Endometrial microvascular endothelial cells (primary cell): Measurements from ENCODE around the gene PDE3B. TPM values are rescaled to one million over a fixed set of nuclear protein-coding genes. Genes with fewer than 3 reads are reported as not detected.
"Not testable (repeated sequence)": the region's sequence is repeated elsewhere in the genome, so short reads cannot be mapped to it uniquely, and the experiment has no call there.

Source experiments
- in situ Hi-C: cut with HindIII; loops from 2 replicates; pipeline ENCODE4 v1.10.0; 2017; ENCODE audit warnings: low sequenced_read_pairs, low pct_unique_long_range_greater_than_20kb; ENCODE audit errors: inconsistent ontology term
- total RNA-seq: library from RNA; depleted of rRNA; stranded (reverse); fragments of >200 nt; gene quantifications from one replicate; pipeline ENCODE4 v1.2.3, GENCODE V29; 2015; ENCODE audit errors: inconsistent ontology term

Gene PDE3B
- total RNA-seq, 1 donor from 2014 or later: 1.7 TPM

DNA sequence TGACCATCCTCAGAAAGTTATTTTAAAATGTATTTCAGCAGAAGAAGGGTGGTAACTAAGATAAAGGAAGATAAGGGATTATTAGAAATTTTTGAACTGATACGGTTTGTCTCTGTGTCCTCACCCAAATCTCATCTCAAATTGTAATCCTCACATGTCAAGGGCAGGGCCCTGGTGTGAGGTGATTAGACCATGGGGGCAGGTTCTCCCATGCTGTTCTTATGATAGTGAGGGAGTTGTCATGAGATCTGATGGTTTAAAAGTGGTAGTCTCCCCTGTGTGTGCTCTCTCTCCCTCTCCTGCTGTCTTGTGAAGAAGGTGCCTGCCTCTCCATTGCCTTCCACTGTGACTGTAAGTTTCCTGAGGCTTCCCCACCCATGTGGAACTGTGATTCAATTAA lies 212.3 kb downstream of the PDE3B start:
- in situ Hi-C loops: no loop called here

DNA sequence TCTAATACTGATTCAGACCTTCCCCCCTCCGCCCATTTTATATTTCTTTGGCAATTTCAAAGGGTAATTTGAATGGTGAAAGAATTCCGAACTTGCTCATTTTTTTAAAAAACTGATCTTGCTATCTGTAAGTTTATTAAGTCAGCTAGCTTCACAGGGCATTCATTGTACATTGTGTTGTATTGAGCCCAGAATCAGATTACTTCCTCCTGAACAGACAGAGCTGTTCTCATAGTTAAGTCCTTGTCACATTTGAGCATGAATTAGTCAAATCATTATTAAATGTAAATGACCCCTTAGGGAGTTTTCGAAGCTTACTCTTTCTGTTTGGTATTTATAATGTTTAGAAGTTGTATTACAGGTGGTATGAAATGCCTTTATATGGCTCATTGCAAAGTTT lies 214.0 kb downstream of the PDE3B start:
- in situ Hi-C loops: no loop called here

DNA sequence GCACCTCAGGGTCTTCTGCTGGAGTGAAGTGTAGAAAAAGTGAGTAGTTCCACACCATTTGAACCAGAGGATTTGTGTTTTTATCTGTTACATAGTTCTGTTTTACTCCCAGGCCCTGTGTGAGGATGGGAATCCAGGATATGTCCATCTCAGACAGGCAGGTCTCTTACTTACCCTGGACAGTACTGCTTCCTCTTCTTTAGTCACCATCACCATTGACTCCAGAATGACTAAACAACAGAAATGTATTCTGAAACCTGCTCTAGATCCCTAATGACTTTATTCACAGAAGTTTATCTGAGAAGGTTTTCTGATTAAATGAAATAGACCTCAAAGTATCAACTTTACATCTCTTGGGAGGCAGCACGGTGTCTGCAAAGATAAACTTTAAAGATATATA lies 214.8 kb downstream of the PDE3B start:
- in situ Hi-C loops: no loop called here

DNA sequence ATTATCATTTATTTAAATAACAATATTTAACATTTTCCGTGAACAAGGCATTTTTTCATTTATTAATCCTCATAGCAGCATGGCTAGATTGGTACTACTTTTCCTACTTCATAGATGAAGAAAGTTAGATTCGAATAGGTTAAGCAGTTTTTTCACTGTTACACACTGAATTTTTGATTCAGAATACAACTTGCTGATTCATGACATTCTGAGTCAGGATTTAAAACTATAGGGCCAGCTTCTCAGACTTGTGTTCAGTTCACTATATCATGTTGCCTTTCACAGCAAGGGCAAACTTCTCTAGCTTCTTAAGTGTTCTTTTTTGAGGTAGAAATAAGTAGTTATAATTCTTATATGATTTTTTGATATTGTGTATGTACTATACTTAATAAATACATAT lies 216.9 kb downstream of the PDE3B start:
- in situ Hi-C loops: no loop called here

DNA sequence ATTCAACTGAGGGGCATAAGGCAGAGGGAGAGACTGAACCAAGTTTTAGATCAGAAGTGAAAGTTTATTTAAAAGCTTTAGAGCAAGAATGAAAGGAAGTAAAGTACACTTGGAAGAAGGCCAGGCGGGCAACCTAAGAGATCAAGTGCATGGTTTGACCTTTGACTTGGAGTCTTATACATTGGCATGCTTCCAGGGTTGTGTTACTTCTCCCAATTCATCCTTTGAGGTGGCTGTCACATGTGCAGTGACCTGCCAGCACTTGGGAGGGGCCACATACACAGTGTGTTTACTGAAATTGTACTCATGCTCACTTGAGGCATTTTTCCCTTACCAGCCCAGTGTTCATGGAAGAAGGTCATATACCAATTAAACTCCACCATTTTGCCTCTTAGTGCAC lies 218.1 kb downstream of the PDE3B start:
- in situ Hi-C loops: no loop called here

DNA sequence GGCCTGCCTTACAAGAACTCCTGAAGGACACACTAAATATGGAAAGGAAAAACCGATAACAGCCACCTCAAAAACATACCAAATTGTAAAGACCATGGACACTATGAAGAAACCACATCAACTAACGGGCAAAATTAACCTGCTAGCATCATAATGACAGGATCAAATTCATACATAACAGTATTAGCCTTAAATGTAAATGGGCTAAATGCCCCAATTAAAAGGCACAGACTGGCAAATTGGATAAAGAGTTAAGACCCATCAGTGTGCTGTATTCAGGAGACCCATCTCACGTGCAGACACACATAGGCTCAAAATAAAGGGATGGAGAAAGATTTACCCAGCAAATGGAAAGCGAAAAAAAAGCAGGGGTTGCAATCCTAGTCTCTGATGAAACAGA lies 220.2 kb downstream of the PDE3B start:
- in situ Hi-C loops: not testable (repeated sequence)

DNA sequence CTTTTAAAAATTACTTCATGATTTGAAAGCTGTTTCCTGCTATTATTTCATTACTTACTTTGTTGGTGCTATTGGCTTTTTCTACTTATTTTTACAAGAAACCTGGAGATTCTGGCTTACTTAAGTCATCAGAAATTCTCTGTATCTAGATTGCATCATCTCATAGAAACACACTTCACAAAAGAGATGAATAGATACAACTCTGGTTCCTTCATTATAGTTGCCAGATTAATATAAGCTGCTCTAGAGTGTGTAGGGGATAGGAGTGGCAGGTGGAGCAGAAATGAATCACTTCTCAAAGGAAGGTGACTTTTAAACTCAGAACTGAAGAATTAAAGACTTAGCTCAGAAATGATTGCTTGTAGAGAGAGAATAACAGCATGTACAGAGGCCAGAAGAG lies 228.4 kb downstream of the PDE3B start:
- in situ Hi-C loops: no loop called here

DNA sequence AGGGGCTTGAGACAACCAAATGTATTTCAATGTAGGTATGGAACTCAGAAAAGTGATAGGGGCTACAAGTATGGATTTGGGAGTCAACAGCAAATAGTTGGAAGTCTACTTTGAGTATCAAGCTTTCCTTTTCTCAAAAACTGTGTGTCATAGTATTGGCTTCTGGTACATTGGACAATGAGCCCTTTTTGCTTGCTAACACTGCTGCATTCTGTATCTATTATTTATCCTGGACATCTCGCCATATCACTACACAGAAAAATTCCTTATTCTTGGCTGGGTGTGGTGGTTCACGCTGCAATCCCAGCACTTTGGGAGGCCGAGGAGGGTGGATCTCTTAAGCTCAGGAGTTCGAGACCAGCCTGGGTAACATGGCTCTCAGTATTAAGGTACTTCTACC lies 230.0 kb downstream of the PDE3B start:
- in situ Hi-C loops: no loop called here

DNA sequence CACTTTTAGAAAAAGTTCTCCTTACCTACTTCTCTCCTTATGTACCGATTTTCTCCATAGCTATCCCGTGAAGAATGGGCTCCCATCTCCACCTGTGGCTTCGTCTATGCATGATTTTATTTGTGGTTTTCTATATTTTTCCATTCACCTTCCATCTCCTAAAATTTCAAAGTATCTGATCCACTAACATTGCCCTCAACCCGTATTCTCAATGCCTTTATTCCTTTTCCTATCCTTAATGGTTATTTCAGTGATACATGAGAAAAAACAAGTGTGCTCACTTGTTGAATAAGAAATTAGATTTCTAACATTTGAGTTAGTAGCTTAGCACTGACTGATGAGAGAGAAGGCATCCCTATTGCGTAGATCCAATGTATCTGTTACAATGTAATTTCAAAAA lies 231.6 kb downstream of the PDE3B start:
- in situ Hi-C loops: no loop called here

DNA sequence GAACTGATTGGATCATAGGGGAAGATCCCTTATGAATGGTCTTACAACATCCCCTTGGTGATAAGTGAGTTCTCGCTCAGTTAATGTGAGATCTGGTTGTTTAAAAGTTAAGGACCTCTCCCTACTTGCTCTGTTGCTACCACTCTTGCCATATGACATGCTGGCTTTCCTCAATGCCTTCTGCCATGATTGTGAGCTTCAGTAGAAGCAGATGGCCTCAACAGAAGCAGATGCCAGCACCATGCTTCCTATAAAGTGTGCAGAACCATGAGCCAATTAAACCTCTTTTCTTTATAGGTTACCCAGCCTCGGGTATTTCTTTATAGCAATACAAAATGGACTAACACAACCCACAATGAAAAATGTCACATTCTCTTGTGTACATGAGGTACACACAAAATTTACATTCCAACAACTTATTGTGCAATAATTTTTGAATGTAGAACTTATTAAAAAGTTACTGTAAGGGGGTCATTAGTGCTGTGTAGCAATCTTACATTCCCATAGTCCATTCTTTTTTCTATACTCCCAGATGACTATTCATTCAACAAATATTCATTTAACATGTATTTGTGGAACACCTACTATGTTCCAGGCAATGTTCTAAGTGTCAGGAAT lies 238.1 kb downstream of the PDE3B start:
- in situ Hi-C loops: no loop called here

DNA sequence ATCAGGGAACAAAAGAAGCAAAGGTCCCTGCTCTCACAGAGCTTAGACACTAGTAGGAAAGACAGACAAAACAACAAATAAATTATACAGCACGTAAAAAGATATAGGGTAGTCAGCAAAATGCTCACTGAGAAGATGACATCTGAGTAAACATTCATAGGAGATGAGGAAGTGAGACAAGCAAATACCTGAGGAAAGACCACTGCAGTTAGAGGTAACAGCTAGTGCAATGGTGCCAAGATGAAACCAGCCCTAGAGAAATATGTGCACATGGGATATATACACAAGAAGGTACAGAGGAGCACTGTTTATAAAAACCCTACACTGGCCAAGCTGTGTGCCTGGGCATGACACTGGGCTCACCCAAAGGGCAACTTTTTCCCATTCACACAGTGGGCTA lies 238.6 kb downstream of the PDE3B start:
- in situ Hi-C loops: no loop called here

DNA sequence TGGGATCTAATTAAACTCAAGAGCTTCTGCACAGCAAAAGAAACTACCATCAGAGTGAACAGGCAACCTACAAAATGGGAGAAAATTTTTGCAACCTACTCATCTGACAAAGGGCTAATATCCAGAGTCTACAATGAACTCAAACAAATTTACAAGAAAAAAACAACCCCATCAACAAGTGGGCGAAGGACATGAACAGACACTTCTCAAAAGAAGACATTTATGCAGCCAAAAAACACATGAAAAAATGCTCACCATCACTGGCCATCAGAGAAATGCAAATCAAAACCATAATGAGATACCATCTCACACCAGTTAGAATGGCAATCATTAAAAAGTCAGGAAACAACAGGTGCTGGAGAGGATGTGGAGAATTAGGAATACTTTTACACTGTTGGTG lies 240.1 kb downstream of the PDE3B start:
- in situ Hi-C loops: not testable (repeated sequence)

DNA sequence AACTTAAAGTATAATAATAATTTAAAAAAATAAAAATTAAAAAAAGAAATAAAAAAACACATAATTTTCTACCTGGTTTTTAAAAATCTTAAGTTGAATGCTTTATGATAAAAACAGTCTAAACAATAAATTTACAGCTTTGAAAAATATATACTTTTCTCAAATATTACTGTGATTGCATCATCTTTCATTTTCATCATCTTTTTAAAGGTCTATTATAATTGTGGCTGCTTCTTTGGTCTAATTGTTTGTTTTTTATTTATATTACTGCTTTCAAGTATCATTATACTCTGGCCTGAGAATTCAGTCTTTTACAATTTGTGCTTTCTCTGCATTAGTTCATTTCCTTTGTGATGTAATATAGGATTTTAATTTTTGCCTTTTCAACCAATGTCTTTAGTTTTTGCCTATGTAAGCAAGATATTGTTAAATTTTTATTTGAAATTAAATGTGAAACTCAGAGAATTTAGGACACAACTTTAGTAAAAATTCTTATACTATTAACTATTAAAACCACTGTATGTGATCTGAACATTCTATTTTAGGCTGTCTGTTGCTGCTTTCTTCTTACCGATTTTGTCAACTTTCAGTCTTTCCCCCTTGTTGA lies 241.2 kb downstream of the PDE3B start:
- in situ Hi-C loops: no loop called here

DNA sequence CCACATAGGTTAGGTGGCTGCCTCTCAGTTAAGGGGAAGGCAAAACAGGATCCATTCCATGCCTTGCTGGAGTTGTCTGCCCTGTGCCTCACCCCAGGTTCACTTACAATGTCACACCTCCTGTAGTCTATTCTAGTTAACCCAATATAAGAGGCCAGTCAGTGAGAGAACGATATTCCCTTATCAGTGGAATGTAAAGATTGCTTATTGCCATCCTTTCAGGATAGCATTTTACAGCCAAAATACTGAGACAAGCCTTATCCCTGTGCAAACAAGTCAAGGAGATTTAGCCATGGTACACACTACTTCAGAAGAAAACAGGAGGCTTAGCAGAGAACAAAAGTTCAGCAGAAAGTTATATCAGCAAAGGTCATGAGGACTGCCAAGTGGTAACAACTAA lies 242.9 kb downstream of the PDE3B start:
- in situ Hi-C loops: no loop called here

DNA sequence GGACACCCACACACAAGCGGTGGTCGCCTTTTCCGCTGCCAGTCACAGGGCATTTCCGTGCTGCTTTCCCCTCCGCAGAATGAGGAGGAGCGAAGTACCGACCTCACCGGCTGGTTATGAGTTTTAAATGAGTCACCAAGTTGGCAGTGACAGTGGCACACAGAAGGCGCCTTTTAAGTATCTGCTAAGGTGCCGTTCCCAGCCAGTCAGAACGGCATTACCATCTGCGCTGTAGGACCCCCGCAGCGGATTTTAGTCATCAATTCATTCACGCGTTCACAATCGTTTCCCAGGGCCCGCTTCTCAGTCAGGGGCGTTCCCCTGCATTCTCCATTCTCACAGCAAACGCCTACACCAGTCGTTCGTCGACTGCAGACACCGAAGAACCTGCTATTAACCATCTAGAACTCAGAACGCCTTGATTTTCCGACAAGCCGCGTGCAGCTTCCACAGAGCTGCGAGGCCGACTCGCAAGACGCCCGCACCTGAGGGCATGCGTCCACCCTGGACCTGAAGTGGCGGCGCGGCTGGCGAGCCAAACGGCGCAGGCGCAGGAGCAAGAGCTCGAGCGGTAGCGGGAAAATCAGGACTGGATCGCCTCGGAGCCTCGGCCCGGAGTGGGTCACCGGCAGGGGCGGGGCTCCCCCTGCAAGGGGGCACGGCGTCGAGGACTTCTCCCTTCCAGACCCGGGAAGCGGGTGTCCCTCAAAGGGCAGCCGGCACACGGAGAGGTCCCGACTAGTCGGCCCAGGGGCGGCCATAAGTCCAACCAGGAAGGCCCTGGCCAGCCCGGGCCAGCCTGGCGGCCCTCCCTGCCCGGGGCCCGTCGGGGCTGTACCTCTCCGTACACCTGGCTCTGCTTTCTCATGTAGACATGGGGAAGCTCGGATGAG lies 247.8 kb downstream of the PDE3B start:
- in situ Hi-C loops: no loop called here

DNA sequence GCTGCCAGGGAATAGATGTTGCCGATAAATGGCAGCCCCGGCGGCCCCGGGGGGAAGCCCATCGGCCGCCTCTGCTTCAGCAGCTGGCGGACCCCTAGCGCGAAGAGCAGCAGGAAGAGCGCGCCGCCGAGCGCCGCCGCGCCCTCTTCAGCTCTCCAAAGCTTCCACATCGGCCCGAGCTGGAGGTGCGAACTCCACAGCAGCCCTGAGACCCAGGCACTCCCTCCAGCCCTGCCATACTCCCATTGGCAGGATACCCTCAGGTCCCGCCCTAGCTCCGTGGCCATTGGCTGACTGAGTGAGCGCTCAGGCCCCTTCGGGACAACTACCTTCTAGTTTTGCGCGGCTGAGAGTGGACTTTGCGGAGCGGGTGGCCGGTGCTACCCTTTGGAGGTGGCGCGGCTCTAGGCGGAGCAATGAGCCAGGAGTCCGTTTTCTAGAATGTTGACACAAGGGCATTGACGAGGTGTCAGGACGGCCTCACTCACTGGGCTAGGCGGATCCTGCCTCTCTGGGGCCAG lies 248.5 kb downstream of the PDE3B start, which contains the start of gene CYP2R1:
Gene CYP2R1, minus strand, starts transcription at position 196 of the 521 bp plus-strand sequence. Its CDS starts 26 bp downstream, at position 170.
- in situ Hi-C loops: no loop called here

DNA sequence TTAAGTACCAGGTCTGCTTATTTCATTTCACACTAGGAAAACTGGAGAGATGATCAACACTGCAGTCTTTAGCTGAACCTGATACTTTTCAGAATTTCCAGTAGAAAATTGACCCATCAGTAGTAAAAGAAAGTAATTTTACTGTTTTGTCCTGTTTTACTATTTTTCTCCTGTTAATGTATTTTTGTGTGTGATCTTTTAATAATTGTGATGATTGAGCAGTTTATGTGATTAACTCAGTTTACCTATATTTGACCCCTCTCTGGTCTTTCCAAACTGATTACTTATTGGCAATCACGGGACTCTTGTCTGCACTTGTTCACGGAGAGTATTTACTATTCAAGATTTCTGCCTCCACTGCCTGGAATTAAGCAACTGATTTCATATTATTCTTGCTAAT lies 249.0 kb downstream of the PDE3B start:
- in situ Hi-C loops: no loop called here

DNA sequence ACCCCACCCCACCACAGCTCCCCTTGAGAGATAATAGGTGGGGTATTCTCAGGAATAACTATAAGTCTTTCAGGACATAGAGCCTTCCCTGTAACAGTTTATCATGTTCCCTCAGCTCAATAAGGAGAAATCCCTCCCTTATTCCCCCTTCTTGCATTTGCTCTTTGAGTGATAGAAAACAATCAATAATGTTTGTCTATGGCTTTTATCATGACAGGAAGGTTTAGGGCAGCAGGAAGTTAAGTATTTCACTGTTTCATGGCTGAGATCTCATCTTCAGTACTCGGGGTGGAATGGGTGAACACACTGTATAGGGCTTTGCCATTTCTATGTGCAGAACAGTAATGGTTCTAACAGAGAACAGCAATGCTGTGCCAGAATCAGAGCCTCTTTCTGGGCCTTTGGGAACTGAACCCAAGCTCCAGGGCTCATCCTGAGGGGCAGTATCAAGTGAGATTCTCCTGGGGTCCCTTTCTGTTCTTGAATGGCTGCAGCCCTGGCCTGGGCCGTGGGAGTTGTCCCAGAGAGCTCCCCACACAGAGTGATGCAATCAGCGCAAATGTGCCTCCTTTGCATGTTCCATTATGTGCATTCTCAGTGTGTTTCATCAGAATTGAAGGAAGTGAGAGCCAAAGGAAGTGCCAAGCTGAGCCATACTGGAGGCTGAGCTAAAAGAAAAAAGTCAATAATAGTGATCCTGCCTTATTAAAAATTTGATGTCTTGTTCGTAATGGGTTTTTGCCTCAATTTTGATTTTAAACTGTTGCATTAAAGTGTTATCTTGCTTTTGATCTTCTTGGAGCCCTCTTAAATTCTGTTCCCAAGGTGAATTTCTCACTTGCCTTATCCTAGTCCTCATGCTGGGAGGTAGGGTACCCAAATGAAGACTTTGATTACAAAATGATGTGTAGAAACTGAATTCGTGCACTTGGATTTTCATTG lies 251.3 kb downstream of the PDE3B start:
- in situ Hi-C loops: no loop called here

DNA sequence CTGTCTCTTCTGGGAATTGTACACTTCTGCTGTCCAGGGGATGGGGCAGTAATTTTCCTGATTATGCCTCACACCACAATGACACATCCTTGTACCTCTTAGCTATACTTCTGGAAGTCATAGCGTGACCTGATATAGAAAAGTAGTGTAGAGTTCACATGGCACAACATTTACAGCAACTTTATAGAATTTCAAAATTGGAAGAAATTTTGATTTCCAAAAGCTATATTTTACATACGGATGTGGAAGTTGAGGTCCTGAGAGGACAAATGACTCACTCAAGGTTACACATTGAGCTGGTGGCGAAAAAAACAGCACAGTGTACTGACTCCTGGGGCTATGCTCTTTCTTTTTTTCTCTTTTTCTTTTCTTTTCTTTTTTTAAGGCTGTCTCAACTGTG lies 254.8 kb downstream of the PDE3B start:
- in situ Hi-C loops: no loop called here
